ENCODE results near the gene USP37.

The USP37 gene

GRCh38 chr2:218427741-218428140 is 140.4 kb downstream of the USP37 start:
- peaks cover 30% of the 10 kb centered on the region for H3K27me3 ChIP-seq (replicated peaks; ENCODE audit: control insufficient read depth, insufficient read depth, low read length)
- no peak overlapping the region for H3K9ac ChIP-seq (ENCODE audit: low read length)
- no peaks in the 10 kb centered on the region for H3K36me3 ChIP-seq (ENCODE audit: control insufficient read depth, insufficient read depth, low read length, severe bottlenecking)
- H3K9me3 ChIP-seq (ENCODE audit: control insufficient read depth, low read length): no peaks in the 10 kb centered on the region
- H3K4me1 ChIP-seq (ENCODE audit: control insufficient read depth, insufficient read depth, low read length): no peaks in the 10 kb centered on the region
- no peak for DNase-seq (ENCODE audit: low read depth)
- H3K4me3 ChIP-seq (ENCODE audit: low read length): no peak overlapping the region

- no peak for DNase-seq (ENCODE audit: low read depth)
- Histone ChIP-seq H3K4me1 (ENCODE audit: control insufficient read depth, insufficient read depth, low read length) (no peaks in the 10 kb centered on the region), H3K4me3 (ENCODE audit: low read length) (no peak overlapping the region), H3K36me3 (ENCODE audit: control insufficient read depth, insufficient read depth, low read length, severe bottlenecking) (no peaks in the 10 kb centered on the region), H3K27me3 (replicated peaks; ENCODE audit: control insufficient read depth, insufficient read depth, low read length) (peaks cover 21% of the 10 kb centered on the region), H3K9ac (ENCODE audit: low read length) (no peak overlapping the region), H3K9me3 (ENCODE audit: control insufficient read depth, low read length) (no peaks in the 10 kb centered on the region)
These were observed 142.6 kb downstream of the USP37 start for GRCh38 chr2:218425531-218425930.

GRCh38 chr2:218423584-218423983 is 144.6 kb downstream of the USP37 start:
- Histone ChIP-seq H3K4me3 (ENCODE audit: low read length) (no peak overlapping the region), H3K9me3 (ENCODE audit: control insufficient read depth, low read length) (no peaks in the 10 kb centered on the region), H3K9ac (ENCODE audit: low read length) (no peak overlapping the region), H3K4me1 (ENCODE audit: control insufficient read depth, insufficient read depth, low read length) (no peaks in the 10 kb centered on the region), H3K27me3 (replicated peaks; ENCODE audit: control insufficient read depth, insufficient read depth, low read length) (peaks cover 14% of the 10 kb centered on the region), H3K36me3 (ENCODE audit: control insufficient read depth, insufficient read depth, low read length, severe bottlenecking) (no peaks in the 10 kb centered on the region)
- no peak for DNase-seq (ENCODE audit: low read depth)

- H3K4me1 ChIP-seq (ENCODE audit: control insufficient read depth, insufficient read depth, low read length): no peaks in the 10 kb centered on the region
- no peak for DNase-seq (ENCODE audit: low read depth)
- H3K9me3 ChIP-seq (ENCODE audit: control insufficient read depth, low read length): no peaks in the 10 kb centered on the region
- no peak overlapping the region for H3K4me3 ChIP-seq (ENCODE audit: low read length)
- H3K27me3 ChIP-seq (replicated peaks; ENCODE audit: control insufficient read depth, insufficient read depth, low read length): peaks cover 18% of the 10 kb centered on the region
- no peaks in the 10 kb centered on the region for H3K36me3 ChIP-seq (ENCODE audit: control insufficient read depth, insufficient read depth, low read length, severe bottlenecking)
- H3K9ac ChIP-seq (ENCODE audit: low read length): no peak overlapping the region
These were observed 145.6 kb downstream of the USP37 start for GRCh38 chr2:218422403-218423086.

- H3K36me3 ChIP-seq (ENCODE audit: control insufficient read depth, insufficient read depth, low read length, severe bottlenecking): no peaks in the 10 kb centered on the region
- H3K4me3 ChIP-seq (ENCODE audit: low read length): no peak overlapping the region
- DNase-seq (ENCODE audit: low read depth): no peak
- no peak overlapping the region for H3K9ac ChIP-seq (ENCODE audit: low read length)
- peaks cover 18% of the 10 kb centered on the region for H3K27me3 ChIP-seq (replicated peaks; ENCODE audit: control insufficient read depth, insufficient read depth, low read length)
- H3K4me1 ChIP-seq (ENCODE audit: control insufficient read depth, insufficient read depth, low read length): no peaks in the 10 kb centered on the region
- no peaks in the 10 kb centered on the region for H3K9me3 ChIP-seq (ENCODE audit: control insufficient read depth, low read length)
These were observed 147.1 kb downstream of the USP37 start for GRCh38 chr2:218421027-218421426.

- Histone ChIP-seq H3K4me3 (ENCODE audit: low read length) (no peak overlapping the region), H3K27me3 (replicated peaks; ENCODE audit: control insufficient read depth, insufficient read depth, low read length) (peaks cover 18% of the 10 kb centered on the region), H3K9ac (ENCODE audit: low read length) (no peak overlapping the region), H3K36me3 (ENCODE audit: control insufficient read depth, insufficient read depth, low read length, severe bottlenecking) (no peaks in the 10 kb centered on the region), H3K4me1 (ENCODE audit: control insufficient read depth, insufficient read depth, low read length) (no peaks in the 10 kb centered on the region), H3K9me3 (ENCODE audit: control insufficient read depth, low read length) (no peaks in the 10 kb centered on the region)
- DNase-seq (ENCODE audit: low read depth): no peak
These were observed 148.4 kb downstream of the USP37 start for GRCh38 chr2:218419630-218420216.

- no peaks in the 10 kb centered on the region for H3K9me3 ChIP-seq (ENCODE audit: control insufficient read depth, low read length)
- no peak within 1 kb of the TSS for H3K9ac ChIP-seq (ENCODE audit: low read length)
- H3K27me3 ChIP-seq (replicated peaks; ENCODE audit: control insufficient read depth, insufficient read depth, low read length): peaks cover 18% of the 10 kb centered on the region
- H3K4me3 ChIP-seq (ENCODE audit: low read length): no peak within 1 kb of the TSS
- no peaks in the 10 kb centered on the region for H3K4me1 ChIP-seq (ENCODE audit: control insufficient read depth, insufficient read depth, low read length)
- H3K36me3 ChIP-seq (ENCODE audit: control insufficient read depth, insufficient read depth, low read length, severe bottlenecking): no peaks in the 10 kb centered on the region
- DNase-seq (ENCODE audit: low read depth): no peak
These were observed 149.3 kb downstream of the USP37 start, which contains the start of gene VIL1 for GRCh38 chr2:218418717-218419458. VIL1 (plus strand) TSS chr2:218419123; CDS start chr2:218423779, 4,656 bp downstream.

GRCh38 chr2:218418321-218418716 is 149.8 kb downstream of the USP37 start:
- no peak for DNase-seq (ENCODE audit: low read depth)
- Histone ChIP-seq H3K9ac (ENCODE audit: low read length) (no peak overlapping the region), H3K36me3 (ENCODE audit: control insufficient read depth, insufficient read depth, low read length, severe bottlenecking) (no peaks in the 10 kb centered on the region), H3K9me3 (ENCODE audit: control insufficient read depth, low read length) (no peaks in the 10 kb centered on the region), H3K4me1 (ENCODE audit: control insufficient read depth, insufficient read depth, low read length) (no peaks in the 10 kb centered on the region), H3K4me3 (ENCODE audit: low read length) (no peak overlapping the region), H3K27me3 (replicated peaks; ENCODE audit: control insufficient read depth, insufficient read depth, low read length) (peaks cover 18% of the 10 kb centered on the region)

GRCh38 chr2:218407717-218408116 is 160.4 kb downstream of the USP37 start:
- H3K27me3 ChIP-seq (replicated peaks; ENCODE audit: control insufficient read depth, insufficient read depth, low read length): no peaks in the 10 kb centered on the region
- H3K4me3 ChIP-seq (ENCODE audit: low read length): peak overlapping the region; percentile 66
- peaks cover 18% of the 10 kb centered on the region for H3K36me3 ChIP-seq (ENCODE audit: control insufficient read depth, insufficient read depth, low read length, severe bottlenecking)
- H3K9ac ChIP-seq (ENCODE audit: low read length): peak overlapping the region; percentile 89
- H3K4me1 ChIP-seq (ENCODE audit: control insufficient read depth, insufficient read depth, low read length): peaks cover 30% of the 10 kb centered on the region
- no peak for DNase-seq (ENCODE audit: low read depth)
- no peaks in the 10 kb centered on the region for H3K9me3 ChIP-seq (ENCODE audit: control insufficient read depth, low read length)

GRCh38 chr2:218406949-218407618 is 161.1 kb downstream of the USP37 start:
- peak; percentile 67 for DNase-seq (ENCODE audit: low read depth)
- peaks cover 32% of the 10 kb centered on the region for H3K4me1 ChIP-seq (ENCODE audit: control insufficient read depth, insufficient read depth, low read length)
- H3K9ac ChIP-seq (ENCODE audit: low read length): peak overlapping the region; percentile 89
- H3K9me3 ChIP-seq (ENCODE audit: control insufficient read depth, low read length): no peaks in the 10 kb centered on the region
- H3K4me3 ChIP-seq (ENCODE audit: low read length): peak overlapping the region; percentile 66
- H3K27me3 ChIP-seq (replicated peaks; ENCODE audit: control insufficient read depth, insufficient read depth, low read length): no peaks in the 10 kb centered on the region
- peaks cover 21% of the 10 kb centered on the region for H3K36me3 ChIP-seq (ENCODE audit: control insufficient read depth, insufficient read depth, low read length, severe bottlenecking)
